Upper lobe of left lung (tissue), 6 donors: ENCODE measurements around the gene RCC1. TPM values are rescaled to one million over a fixed set of nuclear protein-coding genes. Genes with fewer than 3 reads are reported as not detected.
A peak's percentile ranks its signal among the peaks of the same experiment; 100 is the strongest.
"Not testable (repeated sequence)": the region's sequence is repeated elsewhere in the genome, so short reads cannot be mapped to it uniquely, and the experiment has no call there.

Source experiments
- ATAC-seq, 2 donors: fragments of 200-7000 bp; cut with Tn5 transposase; one replicate each; pipeline ENCODE4 v1.9.1; 2022; ENCODE audit warnings: mild to moderate bottlenecking in 2 of 2, moderate library complexity in 2 of 2; ENCODE audit not compliant: low FRiP score in 2 of 2
- DNase-seq, 2 donors: peaks; one replicate each; pipeline ENCODE4 v3.0.0-alpha.2; 2019 to 2020
- H3K27ac ChIP-seq, 4 donors: fragments of 200-600 bp; sonication (generic); one replicate each; pipeline ENCODE4 v1.5.1; 2016 to 2019
- H3K27me3 ChIP-seq, 4 donors: fragments of 200-600 bp; sonication (generic); one replicate each; pipeline ENCODE4 v1.5.1; 2017 to 2019
- H3K36me3 ChIP-seq, 4 donors: fragments of 200-600 bp; sonication (generic); one replicate each; pipeline ENCODE4 v1.5.1; 2016 to 2019
- H3K4me1 ChIP-seq, 4 donors: fragments of 200-600 bp; sonication (generic); one replicate each; pipeline ENCODE4 v1.5.1; 2018 to 2019
- H3K4me3 ChIP-seq, 4 donors: fragments of 200-600 bp; sonication (generic); one replicate each; pipeline ENCODE4 v1.5.1; 2017 to 2019; ENCODE audit warnings: mild to moderate bottlenecking in 2 of 4, moderate library complexity in 1 of 4
- H3K9me3 ChIP-seq, 4 donors: fragments of 200-600 bp; sonication (generic); one replicate each; pipeline ENCODE4 v1.5.1; 2018 to 2019
- CTCF ChIP-seq, 6 experiments: fragments of 450-650 bp in 4 of 6; fragments of 200-600 bp in 2 of 6; sonication (generic) in 2 of 6; IDR thresholded peaks; one replicate each; pipeline ENCODE4 v1.5.1; 2016 to 2019; ENCODE audit warnings: antibody characterized with exemption in 6 of 6
- EP300 ChIP-seq, 4 donors: sonication (generic); formaldehyde crosslinking; IDR thresholded peaks; one replicate each; pipeline ENCODE4 v1.5.1; 2017; ENCODE audit warnings: antibody characterized with exemption in 4 of 4, control low read depth in 2 of 4
- POLR2A ChIP-seq, 4 donors: fragments of 450-650 bp; IDR thresholded peaks; one replicate each; pipeline ENCODE4 v1.5.1; 2016 to 2017; ENCODE audit warnings: antibody characterized with exemption in 4 of 4, mild to moderate bottlenecking in 2 of 4
- POLR2AphosphoS5 ChIP-seq, 2 donors: sonication (generic); formaldehyde crosslinking; IDR thresholded peaks; one replicate each; pipeline ENCODE4 v1.5.1; 2017; ENCODE audit warnings: antibody characterized with exemption in 2 of 2
- WGBS, 2 donors: methylation state at CpG; one replicate each; pipeline ENCODE4 v1.1.5; 2017 to 2018; 5-methylcytosine and 5-hydroxymethylcytosine counted together
- total RNA-seq, 6 donors: library from RNA; depleted of rRNA in 4 of 6; stranded (reverse); fragments of >200 nt in 4 of 6; gene quantifications; one replicate each; pipeline versions ENCODE4 v1.1.0 to v1.2.1, GENCODE V29; 2016 to 2021
- donor health status: DM: no; HTN: no; CAD: no; lungs with moderate emphysema.
- donor health status: DM: no; HTN: yes; CAD: no; lungs with severe emphysema.

The RCC1 gene
- total RNA-seq, 6 donors from 2014 or later: 17.6 to 32.7 (median 20.1) TPM

GRCh38 chr1:28517649-28517999 lies 11.8 kb downstream of the RCC1 start:
- Histone ChIP-seq H3K36me3 (peaks cover 7 to 31% (median 19%) of the 10 kb centered on the region in 4 donors), H3K9me3 (no peaks in the 10 kb centered on the region), H3K27me3 (no peaks in the 10 kb centered on the region), H3K27ac (peak overlapping the region in 3 of 4 donors; percentile 80 to 90 (median 83)), H3K4me3 (peak overlapping the region in 3 of 4 donors; percentile 76 to 83 (median 81)), H3K4me1 (peaks cover 13 to 24% (median 15%) of the 10 kb centered on the region in 4 donors)
- TF ChIP-seq CTCF (IDR thresholded peaks at IDR 0.05) (no peak), POLR2AphosphoS5 (IDR thresholded peaks at IDR 0.05) (no peak), POLR2A (IDR thresholded peaks at IDR 0.05) (no peak), EP300 (IDR thresholded peaks at IDR 0.05) (no peak)
- WGBS, 2 donors: 20 to 23% methylated on average over 7 of the region's 7 CpGs
- ATAC-seq: peak in 1 of 2 donors; percentile 25
- DNase-seq: no peak

- ATAC-seq: peak; percentile 94 to 96
- Histone ChIP-seq H3K4me1 (peaks cover 13 to 19% (median 15%) of the 10 kb centered on the region in 4 donors), H3K27me3 (no peaks in the 10 kb centered on the region), H3K27ac (peak overlapping the region; percentile 72 to 90 (median 82)), H3K36me3 (peaks cover 6 to 25% (median 14%) of the 10 kb centered on the region in 4 donors), H3K9me3 (no peaks in the 10 kb centered on the region), H3K4me3 (peak overlapping the region; percentile 76 to 83 (median 82))
- TF ChIP-seq CTCF (IDR thresholded peaks at IDR 0.05) (peak; percentile 97 to 100 (median 99)), POLR2AphosphoS5 (IDR thresholded peaks at IDR 0.05) (peak in 1 of 2 donors; percentile 60), POLR2A (IDR thresholded peaks at IDR 0.05) (peak in 2 of 4 donors; percentile 28 to 82), EP300 (IDR thresholded peaks at IDR 0.05) (no peak)
- 0 to 1% methylated on average over 5 to 47 of the region's 92 CpGs for WGBS, 2 donors
- peak; percentile 94 to 98 for DNase-seq
Measured at GRCh38 chr1:28518000-28518744, 12.3 kb downstream of the RCC1 start.

- no peaks in the 10 kb centered on the region for H3K9me3 ChIP-seq
- no peak for TF ChIP-seq POLR2AphosphoS5 (IDR thresholded peaks at IDR 0.05)
- TF ChIP-seq CTCF (IDR thresholded peaks at IDR 0.05): no peak
- no peak for TF ChIP-seq POLR2A (IDR thresholded peaks at IDR 0.05)
- no peak for TF ChIP-seq EP300 (IDR thresholded peaks at IDR 0.05)
- H3K36me3 ChIP-seq: peaks cover 0 to 18% (median 8%) of the 10 kb centered on the region in 4 donors
- WGBS, 2 donors: 9 to 17% methylated on average over 8 to 20 of the region's 21 CpGs
- peak overlapping the region in 3 of 4 donors; percentile 72 to 90 (median 80) for H3K27ac ChIP-seq
- DNase-seq (peak in 1 of 2 donors; percentile 36), ATAC-seq (no peak)
- no peaks in the 10 kb centered on the region for H3K27me3 ChIP-seq
- peak overlapping the region; percentile 48 to 83 (median 78) for H3K4me3 ChIP-seq
- peaks cover 13 to 17% (median 15%) of the 10 kb centered on the region in 4 donors for H3K4me1 ChIP-seq
Measured at GRCh38 chr1:28518745-28519341, 13.0 kb downstream of the RCC1 start.

GRCh38 chr1:28519946-28520725 lies 14.3 kb downstream of the RCC1 start:
- Histone ChIP-seq H3K27me3 (no peaks in the 10 kb centered on the region), H3K9me3 (no peaks in the 10 kb centered on the region), H3K4me3 (no peak overlapping the region), H3K4me1 (peaks cover 13 to 17% (median 15%) of the 10 kb centered on the region in 4 donors), H3K27ac (no peak overlapping the region), H3K36me3 (peaks cover 0 to 9% (median 3%) of the 10 kb centered on the region in 4 donors)
- no peak for DNase-seq
- 83 to 84% methylated on average over 8 to 9 of the region's 10 CpGs for WGBS, 2 donors
- ATAC-seq: no peak
- no peak for TF ChIP-seq EP300 (IDR thresholded peaks at IDR 0.05)
- no peak for TF ChIP-seq POLR2AphosphoS5 (IDR thresholded peaks at IDR 0.05)
- no peak for TF ChIP-seq CTCF (IDR thresholded peaks at IDR 0.05)
- TF ChIP-seq POLR2A (IDR thresholded peaks at IDR 0.05): no peak

GRCh38 chr1:28520796-28521195 lies 15.0 kb downstream of the RCC1 start:
- ATAC-seq, H3K9me3 ChIP-seq, DNase-seq, H3K27me3 ChIP-seq, H3K36me3 ChIP-seq, H3K4me3 ChIP-seq, H3K27ac ChIP-seq: not testable (repeated sequence)
- 92 to 97% methylated on average over 12 of the region's 12 CpGs for WGBS, 2 donors
- peaks cover 13 to 17% (median 15%) of the 10 kb centered on the region in 4 donors for H3K4me1 ChIP-seq
